Mesenchymal stem cell (in vitro differentiated cells and primary cell): ENCODE data around the gene PFKM. TPM values are rescaled to one million over a fixed set of nuclear protein-coding genes. Genes with fewer than 3 reads are reported as not detected.
A peak's percentile ranks its signal among the peaks of the same experiment; 100 is the strongest.

ENCODE experiments used
- DNase-seq: peaks from one replicate; pipeline ENCODE4 v3.0.0-alpha.2; 2013
- H2AFZ ChIP-seq: one replicate; pipeline ENCODE4 v1.6.1; 2013; ENCODE audit warnings: low read depth, mild to moderate bottlenecking, control low read depth, inconsistent platforms, low read length, moderate library complexity
- H2AK5ac ChIP-seq: 2 replicates; pipeline ENCODE4 v1.6.1; 2013; ENCODE audit warnings: low read length, moderate library complexity, mild to moderate bottlenecking, inconsistent platforms; ENCODE audit not compliant: severe bottlenecking
- H2BK120ac ChIP-seq: one replicate; pipeline ENCODE4 v1.6.1; 2013; ENCODE audit warnings: low read depth, mild to moderate bottlenecking, inconsistent platforms, low read length, moderate library complexity
- H2BK12ac ChIP-seq, 2 experiments: one replicate each; pipeline ENCODE4 v1.6.1; 2013; ENCODE audit warnings: inconsistent platforms in 2 of 2, low read length in 2 of 2, mild to moderate bottlenecking in 2 of 2, moderate library complexity in 2 of 2, control low read depth in 1 of 2
- H2BK15ac ChIP-seq: one replicate; pipeline ENCODE4 v1.6.1; 2013; ENCODE audit warnings: mild to moderate bottlenecking, low read depth, inconsistent platforms; ENCODE audit not compliant: poor library complexity, severe bottlenecking
- H2BK5ac ChIP-seq: 2 replicates; pipeline ENCODE4 v1.6.1; 2013; ENCODE audit warnings: low read depth, mild to moderate bottlenecking, low read length, control low read depth, inconsistent platforms; ENCODE audit not compliant: poor library complexity, severe bottlenecking
- H3K14ac ChIP-seq, 2 experiments: one replicate each; pipeline ENCODE4 v1.6.1; 2013; ENCODE audit warnings: inconsistent platforms in 2 of 2, low read length in 2 of 2, control low read depth in 1 of 2, mild to moderate bottlenecking in 1 of 2, moderate library complexity in 1 of 2
- H3K18ac ChIP-seq, 2 experiments: one replicate each; pipeline ENCODE4 v1.6.1; 2013; ENCODE audit warnings: inconsistent platforms in 2 of 2, low read length in 2 of 2, control low read depth in 1 of 2, low read depth in 1 of 2, mild to moderate bottlenecking in 1 of 2
- H3K23ac ChIP-seq, 2 experiments: one replicate each; pipeline ENCODE4 v1.6.1; 2013; ENCODE audit warnings: inconsistent platforms in 2 of 2, low read length in 2 of 2, mild to moderate bottlenecking in 2 of 2, moderate library complexity in 2 of 2, control low read depth in 1 of 2
- H3K27ac ChIP-seq: 2 replicates; pipeline ENCODE4 v1.5.1; 2013; ENCODE audit warnings: mild to moderate bottlenecking, moderate library complexity, low read length, control low read depth, inconsistent platforms; ENCODE audit not compliant: poor library complexity, severe bottlenecking
- H3K27me3 ChIP-seq, 2 experiments: 2 replicates each; pipeline versions ENCODE4 v1.6.1 to v1.7.0; 2013; ENCODE audit warnings: low read length in 2 of 2, mild to moderate bottlenecking in 2 of 2, moderate library complexity in 2 of 2, control low read depth in 1 of 2, inconsistent platforms in 1 of 2; ENCODE audit not compliant: control insufficient read depth in 1 of 2, insufficient read depth in 1 of 2
- H3K36me3 ChIP-seq, 2 experiments: 2 replicates each; pipeline versions ENCODE4 v1.6.1 to v1.7.0; 2013; ENCODE audit warnings: low read length in 2 of 2, control low read depth in 1 of 2, inconsistent platforms in 1 of 2, low read depth in 1 of 2, mild to moderate bottlenecking in 1 of 2; ENCODE audit not compliant: insufficient read depth in 2 of 2, control insufficient read depth in 1 of 2
- H3K4ac ChIP-seq, 2 experiments: one replicate each; pipeline ENCODE4 v1.6.1; 2013; ENCODE audit warnings: inconsistent platforms in 2 of 2, low read length in 2 of 2, mild to moderate bottlenecking in 2 of 2, moderate library complexity in 2 of 2, control low read depth in 1 of 2, low read depth in 1 of 2
- H3K4me1 ChIP-seq: 2 replicates; pipeline ENCODE4 v1.6.1; 2013; ENCODE audit warnings: low read depth, low read length, control low read depth; ENCODE audit not compliant: control insufficient read depth, insufficient read depth
- H3K4me2 ChIP-seq: 2 replicates; pipeline ENCODE4 v1.6.1; 2013; ENCODE audit warnings: low read length, mild to moderate bottlenecking, inconsistent platforms; ENCODE audit not compliant: poor library complexity, severe bottlenecking
- H3K4me3 ChIP-seq, 2 experiments: 2 replicates each; pipeline versions ENCODE4 v1.5.1 to v1.7.0; 2013; ENCODE audit warnings: low read length in 2 of 2, mild to moderate bottlenecking in 2 of 2, control low read depth in 1 of 2, low read depth in 1 of 2; ENCODE audit not compliant: insufficient read depth in 1 of 2
- H3K79me1 ChIP-seq: replicated peaks from 2 replicates; pipeline ENCODE4 v1.6.1; 2013; ENCODE audit warnings: mild to moderate bottlenecking, control low read depth, low read length, inconsistent platforms; ENCODE audit not compliant: poor library complexity, severe bottlenecking
- H3K9ac ChIP-seq: 2 replicates; pipeline ENCODE4 v1.7.0; 2013; ENCODE audit warnings: mild to moderate bottlenecking, low read length, moderate library complexity
- H3K9me3 ChIP-seq: 2 replicates; pipeline ENCODE4 v1.7.0; 2013; ENCODE audit warnings: mild to moderate bottlenecking, low read length; ENCODE audit not compliant: control insufficient read depth
- H4K8ac ChIP-seq: one replicate; pipeline ENCODE4 v1.6.1; 2013; ENCODE audit warnings: inconsistent platforms, mild to moderate bottlenecking, low read length, moderate library complexity
- H4K91ac ChIP-seq: one replicate; pipeline ENCODE4 v1.6.1; 2013; ENCODE audit warnings: mild to moderate bottlenecking, low read length, inconsistent platforms
- WGBS: methylation state at CpG from one replicate; pipeline ENCODE4 v1.1.7; 2013; ENCODE audit warnings: mixed read lengths; 5-methylcytosine and 5-hydroxymethylcytosine counted together
- small RNA-seq: library from polyadenylated mRNA; stranded (forward); fragments of <200 nt; extraction: miRNeasy Mini kit (QIAGEN cat#:217004); gene quantifications from one replicate; pipeline ENCODE3, GENCODE V24; 2013; ENCODE audit warnings: low read depth

The PFKM gene

DNA sequence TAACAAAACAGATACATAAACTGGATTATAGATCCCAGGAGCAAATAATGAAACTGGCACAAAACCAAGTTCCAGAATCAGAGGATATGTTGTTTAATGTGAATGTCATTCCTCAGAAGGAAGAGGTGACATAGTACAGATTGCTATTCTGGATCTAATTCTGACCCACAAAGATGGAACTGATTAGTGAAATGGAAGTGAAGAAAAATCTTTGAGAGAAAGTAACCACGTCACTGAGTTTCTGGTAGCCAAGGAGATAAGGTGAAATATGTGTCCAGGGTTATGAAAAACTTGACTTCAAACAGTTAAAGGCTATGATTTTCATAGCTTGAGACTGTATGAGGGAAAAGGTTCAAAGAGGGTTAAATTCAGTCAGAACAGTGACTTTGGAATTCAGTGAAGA, 75.6 kb downstream of the PFKM start:
- H2BK15ac ChIP-seq = no peak overlapping the region
- WGBS = 26% methylated on average over 1 of the region's 1 CpG
- H3K36me3 ChIP-seq = no peaks in the 10 kb centered on the region
- H3K27me3 ChIP-seq = peaks cover 0 to 32% of the 10 kb centered on the region in 2 experiments
- peak overlapping the region; percentile 69 for H3K9ac ChIP-seq
- peak overlapping the region in 1 of 2 experiments; percentile 20 for H3K4me3 ChIP-seq
- H3K4ac ChIP-seq = no peak overlapping the region
- no peak overlapping the region for H2BK5ac ChIP-seq
- no peak overlapping the region for H2BK120ac ChIP-seq
- no peak overlapping the region for H3K14ac ChIP-seq
- no peak overlapping the region for H2AFZ ChIP-seq
- no peak overlapping the region for H2AK5ac ChIP-seq
- no peak overlapping the region for H2BK12ac ChIP-seq
- H3K4me2 ChIP-seq = no peak overlapping the region
- DNase-seq = peak; percentile 54
- no peak overlapping the region for H3K18ac ChIP-seq
- H3K9me3 ChIP-seq = no peaks in the 10 kb centered on the region
- H4K91ac ChIP-seq = no peak overlapping the region
- no peak overlapping the region for H3K27ac ChIP-seq
- H3K79me1 ChIP-seq = no peaks in the 10 kb centered on the region
- no peak overlapping the region for H4K8ac ChIP-seq
- no peaks in the 10 kb centered on the region for H3K4me1 ChIP-seq
- no peak overlapping the region for H3K23ac ChIP-seq

Small RNAs within 50 kb of the gene (small RNA-seq; reads per million reads assigned to genes)
- gene MIR6505 (6.6 reads per million, percentile 67 among the genes with 10 or more reads in this experiment), gene RNU6-1203P (not detected)
